ENCODE measurements around the gene SLC4A1AP. TPM values are rescaled to one million over a fixed set of nuclear protein-coding genes. Genes with fewer than 3 reads are reported as not detected.

Gene SLC4A1AP
- total and polyA plus RNA-seq, 9 of the 15 experiments (the other 6 are each of a cell fraction or from before 2014, with no cell fraction given) = 8.1 to 40.5 (median 35.3) TPM

DNA sequence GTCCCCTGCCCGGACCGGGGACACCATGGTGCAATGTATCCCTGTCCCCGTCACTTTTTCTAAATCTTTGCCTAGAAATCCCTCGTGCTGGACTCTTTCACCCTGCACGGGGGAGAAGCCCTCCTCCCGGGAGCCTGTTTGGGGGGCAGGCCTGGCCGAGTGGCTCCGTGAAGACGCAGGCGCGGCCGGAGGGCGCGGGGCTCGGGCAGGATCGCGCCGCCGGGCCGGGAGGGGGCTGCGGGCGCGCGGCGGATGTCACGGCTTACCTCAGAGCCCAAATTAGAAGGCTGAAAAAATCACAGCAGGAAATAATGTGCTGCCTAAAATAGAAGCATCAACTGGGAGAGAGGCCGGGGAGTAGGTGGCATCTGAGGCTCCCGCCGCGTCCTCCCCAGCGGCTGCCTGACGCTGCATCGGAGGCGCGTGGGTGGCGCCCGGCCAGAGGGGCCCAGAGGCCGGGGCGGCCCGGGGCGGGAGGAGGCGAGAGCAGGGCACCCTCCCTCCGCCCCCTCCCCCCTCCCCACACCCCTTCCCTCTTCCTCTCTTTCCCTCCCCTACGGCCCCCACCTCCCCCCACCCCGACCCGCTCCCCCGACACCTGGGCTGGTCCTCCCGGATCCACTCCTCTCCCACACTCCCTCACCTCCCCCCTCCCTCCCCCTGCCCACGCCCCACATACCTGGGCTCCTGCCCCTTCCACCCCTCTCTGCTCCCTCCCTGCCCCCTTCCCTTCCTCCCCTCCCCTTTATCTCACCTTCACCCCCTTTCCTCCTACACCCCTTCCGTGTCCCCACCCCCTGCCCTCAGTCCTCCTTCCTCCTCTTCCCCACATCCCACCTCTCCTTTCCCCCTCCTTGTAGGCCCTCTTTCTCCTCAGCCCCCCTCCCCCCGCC is 51.9 kb downstream of the SLC4A1AP start (continued):
- TF ChIP-seq PATZ1 (CRISPR knock-in tag; IDR thresholded peaks at IDR 0.05; ENCODE audit: borderline replicate concordance) (no peak), ATF1 (CRISPR knock-in tag; IDR thresholded peaks at IDR 0.05) (no peak), ATF1 (tag; IDR thresholded peaks at IDR 0.05) (no peak), BCOR (IDR thresholded peaks at IDR 0.05) (no peak), ZNF561 (CRISPR knock-in tag; conservative IDR thresholded peaks at IDR 0.05) (no peak), ZNF668 (CRISPR knock-in tag; IDR thresholded peaks at IDR 0.05) (no peak), PCBP1 (IDR thresholded peaks at IDR 0.05; ENCODE audit: low read depth, low read length, poor library complexity, severe bottlenecking) (peak; percentile 89), HCFC1 (IDR thresholded peaks at IDR 0.05; ENCODE audit: low read depth, low read length) (no peak), ETS2 (tag; IDR thresholded peaks at IDR 0.05; ENCODE audit: borderline replicate concordance, poor library complexity, severe bottlenecking) (no peak), FOXJ3 (CRISPR knock-in tag; IDR thresholded peaks at IDR 0.05) (no peak), FOXJ2 (tag; IDR thresholded peaks at IDR 0.05) (no peak), PCBP2 (IDR thresholded peaks at IDR 0.05; ENCODE audit: low read depth, low read length, poor library complexity, severe bottlenecking) (no peak), FOS (IDR thresholded peaks at IDR 0.05; ENCODE audit: extremely low read depth, insufficient read length) (no peak), PRPF4 (IDR thresholded peaks at IDR 0.05; ENCODE audit: insufficient read depth, low read depth, low read length, poor library complexity, severe bottlenecking) (no peak), KLF6 (CRISPR knock-in tag; IDR thresholded peaks at IDR 0.05; ENCODE audit: borderline replicate concordance) (no peak)
- TF ChIP-seq, protein P1, sequence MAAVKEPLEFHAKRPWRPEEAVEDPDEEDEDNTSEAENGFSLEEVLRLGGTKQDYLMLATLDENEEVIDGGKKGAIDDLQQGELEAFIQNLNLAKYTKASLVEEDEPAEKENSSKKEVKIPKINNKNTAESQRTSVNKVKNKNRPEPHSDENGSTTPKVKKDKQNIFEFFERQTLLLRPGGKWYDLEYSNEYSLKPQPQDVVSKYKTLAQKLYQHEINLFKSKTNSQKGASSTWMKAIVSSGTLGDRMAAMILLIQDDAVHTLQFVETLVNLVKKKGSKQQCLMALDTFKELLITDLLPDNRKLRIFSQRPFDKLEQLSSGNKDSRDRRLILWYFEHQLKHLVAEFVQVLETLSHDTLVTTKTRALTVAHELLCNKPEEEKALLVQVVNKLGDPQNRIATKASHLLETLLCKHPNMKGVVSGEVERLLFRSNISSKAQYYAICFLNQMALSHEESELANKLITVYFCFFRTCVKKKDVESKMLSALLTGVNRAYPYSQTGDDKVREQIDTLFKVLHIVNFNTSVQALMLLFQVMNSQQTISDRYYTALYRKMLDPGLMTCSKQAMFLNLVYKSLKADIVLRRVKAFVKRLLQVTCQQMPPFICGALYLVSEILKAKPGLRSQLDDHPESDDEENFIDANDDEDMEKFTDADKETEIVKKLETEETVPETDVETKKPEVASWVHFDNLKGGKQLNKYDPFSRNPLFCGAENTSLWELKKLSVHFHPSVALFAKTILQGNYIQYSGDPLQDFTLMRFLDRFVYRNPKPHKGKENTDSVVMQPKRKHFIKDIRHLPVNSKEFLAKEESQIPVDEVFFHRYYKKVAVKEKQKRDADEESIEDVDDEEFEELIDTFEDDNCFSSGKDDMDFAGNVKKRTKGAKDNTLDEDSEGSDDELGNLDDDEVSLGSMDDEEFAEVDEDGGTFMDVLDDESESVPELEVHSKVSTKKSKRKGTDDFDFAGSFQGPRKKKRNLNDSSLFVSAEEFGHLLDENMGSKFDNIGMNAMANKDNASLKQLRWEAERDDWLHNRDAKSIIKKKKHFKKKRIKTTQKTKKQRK (IDR thresholded peaks at IDR 0.05; ENCODE audit: borderline replicate concordance, low read depth, low read length) = no peak
- TF ChIP-seq, protein P2, sequence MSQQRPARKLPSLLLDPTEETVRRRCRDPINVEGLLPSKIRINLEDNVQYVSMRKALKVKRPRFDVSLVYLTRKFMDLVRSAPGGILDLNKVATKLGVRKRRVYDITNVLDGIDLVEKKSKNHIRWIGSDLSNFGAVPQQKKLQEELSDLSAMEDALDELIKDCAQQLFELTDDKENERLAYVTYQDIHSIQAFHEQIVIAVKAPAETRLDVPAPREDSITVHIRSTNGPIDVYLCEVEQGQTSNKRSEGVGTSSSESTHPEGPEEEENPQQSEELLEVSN (IDR thresholded peaks at IDR 0.05; ENCODE audit: borderline replicate concordance in 1 of 2, extremely low read depth in 1 of 2, insufficient read depth in 1 of 2, insufficient read length in 1 of 2, low read depth in 1 of 2, low read length in 1 of 2, poor library complexity in 1 of 2, severe bottlenecking in 1 of 2) = no peak
- TF ChIP-seq, protein P3, sequence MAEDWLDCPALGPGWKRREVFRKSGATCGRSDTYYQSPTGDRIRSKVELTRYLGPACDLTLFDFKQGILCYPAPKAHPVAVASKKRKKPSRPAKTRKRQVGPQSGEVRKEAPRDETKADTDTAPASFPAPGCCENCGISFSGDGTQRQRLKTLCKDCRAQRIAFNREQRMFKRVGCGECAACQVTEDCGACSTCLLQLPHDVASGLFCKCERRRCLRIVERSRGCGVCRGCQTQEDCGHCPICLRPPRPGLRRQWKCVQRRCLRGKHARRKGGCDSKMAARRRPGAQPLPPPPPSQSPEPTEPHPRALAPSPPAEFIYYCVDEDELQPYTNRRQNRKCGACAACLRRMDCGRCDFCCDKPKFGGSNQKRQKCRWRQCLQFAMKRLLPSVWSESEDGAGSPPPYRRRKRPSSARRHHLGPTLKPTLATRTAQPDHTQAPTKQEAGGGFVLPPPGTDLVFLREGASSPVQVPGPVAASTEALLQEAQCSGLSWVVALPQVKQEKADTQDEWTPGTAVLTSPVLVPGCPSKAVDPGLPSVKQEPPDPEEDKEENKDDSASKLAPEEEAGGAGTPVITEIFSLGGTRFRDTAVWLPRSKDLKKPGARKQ (CRISPR knock-in tag; IDR thresholded peaks at IDR 0.05) = no peak
